CD14-positive monocyte (primary cell): ENCODE results near the gene KATNIP. TPM values are rescaled to one million over a fixed set of nuclear protein-coding genes. Genes with fewer than 3 reads are reported as not detected.

ENCODE experiments used
- DNase-seq, 3 donors: peaks; one replicate each; pipeline ENCODE4 v3.0.0-alpha.2; 2011 to 2022
- H2AFZ ChIP-seq: 2 replicates; pipeline ENCODE4 v1.6.0; 2012; ENCODE audit warnings: mild to moderate bottlenecking, low read depth, low read length, inconsistent platforms; ENCODE audit not compliant: insufficient read depth, poor library complexity, severe bottlenecking
- H3K27ac ChIP-seq, 2 donors: 1 replicate in 1 of 2; 2 replicates in 1 of 2; pipeline ENCODE4 v1.5.1; 2012 to 2013; ENCODE audit warnings: low read length in 2 of 2, control low read depth in 1 of 2, inconsistent platforms in 1 of 2, low read depth in 1 of 2, mild to moderate bottlenecking in 1 of 2
- H3K27me3 ChIP-seq, 2 donors: one replicate each; pipeline versions ENCODE4 v1.6.0 to v1.6.1; 2011 to 2013; ENCODE audit warnings: low read length in 2 of 2; ENCODE audit not compliant: control insufficient read depth in 2 of 2, insufficient read depth in 2 of 2
- H3K36me3 ChIP-seq, 2 donors: replicated peaks in 1 of 2; 1 replicate in 1 of 2; 2 replicates in 1 of 2; pipeline versions ENCODE4 v1.5.1 to v1.6.1; 2012 to 2013; ENCODE audit warnings: low read length in 2 of 2, control low read depth in 1 of 2, inconsistent platforms in 1 of 2, mild to moderate bottlenecking in 1 of 2; ENCODE audit not compliant: insufficient read depth in 2 of 2, control insufficient read depth in 1 of 2
- H3K4me1 ChIP-seq, 2 donors: 1 replicate in 1 of 2; 2 replicates in 1 of 2; pipeline versions ENCODE4 v1.5.1 to v1.6.1; 2012 to 2013; ENCODE audit warnings: low read length in 2 of 2, control low read depth in 1 of 2, inconsistent platforms in 1 of 2, mild to moderate bottlenecking in 1 of 2, moderate library complexity in 1 of 2; ENCODE audit not compliant: insufficient read depth in 2 of 2, control insufficient read depth in 1 of 2
- H3K4me2 ChIP-seq: replicated peaks from 2 replicates; pipeline ENCODE3; 2012; ENCODE audit warnings: low read length, moderate library complexity, mild to moderate bottlenecking; ENCODE audit not compliant: poor library complexity, severe bottlenecking; ENCODE audit errors: extremely low read depth
- H3K4me3 ChIP-seq, 3 experiments: fragments of 200-600 bp in 1 of 3; sonication (generic) in 1 of 3; replicated peaks in 1 of 3; 1 replicate in 2 of 3; 2 replicates in 1 of 3; pipeline ENCODE4 v1.5.1; 2011 to 2013; ENCODE audit warnings: low read length in 3 of 3, mild to moderate bottlenecking in 3 of 3, control low read depth in 2 of 3, low read depth in 2 of 3, inconsistent platforms in 1 of 3, moderate library complexity in 1 of 3
- H3K79me2 ChIP-seq: 2 replicates; pipeline ENCODE4 v1.6.0; 2012; ENCODE audit warnings: mild to moderate bottlenecking, control low read depth, inconsistent platforms, low read length, moderate library complexity; ENCODE audit not compliant: insufficient read depth
- H3K9ac ChIP-seq: 2 replicates; pipeline ENCODE4 v1.6.0; 2017; ENCODE audit warnings: low read length, mild to moderate bottlenecking; ENCODE audit not compliant: insufficient read depth, poor library complexity, severe bottlenecking
- H3K9me3 ChIP-seq, 2 donors: replicated peaks in 1 of 2; 1 replicate in 1 of 2; 2 replicates in 1 of 2; pipeline versions ENCODE4 v1.5.1 to v1.6.1; 2012 to 2013; ENCODE audit warnings: low read length in 2 of 2, control low read depth in 1 of 2; ENCODE audit not compliant: control insufficient read depth in 1 of 2, insufficient read depth in 1 of 2
- H4K20me1 ChIP-seq: 2 replicates; pipeline ENCODE4 v1.6.0; 2012; ENCODE audit warnings: mild to moderate bottlenecking, low read length, control low read depth, moderate library complexity; ENCODE audit not compliant: insufficient read depth
- H3K27ac Mint-ChIP-seq, 7 donors: one replicate each; pipeline ENCODE4 v1.8.0; 2020; ENCODE audit warnings: mild to moderate bottlenecking in 7 of 7, mixed read lengths in 7 of 7, moderate library complexity in 6 of 7, inconsistent platforms in 2 of 7
- H3K27me3 Mint-ChIP-seq, 3 donors: one replicate each; pipeline ENCODE4 v1.8.0; 2021 to 2022; ENCODE audit warnings: low read depth in 3 of 3, mild to moderate bottlenecking in 3 of 3, mixed read lengths in 3 of 3, moderate library complexity in 3 of 3, inconsistent platforms in 1 of 3
- H3K36me3 Mint-ChIP-seq, 2 donors: one replicate each; pipeline ENCODE4 v1.8.0; 2020; ENCODE audit warnings: mixed read lengths in 2 of 2, inconsistent platforms in 1 of 2, mild to moderate bottlenecking in 1 of 2
- H3K4me1 Mint-ChIP-seq: one replicate; pipeline ENCODE4 v1.8.0; 2020; ENCODE audit warnings: mild to moderate bottlenecking, mixed read lengths
- H3K4me3 Mint-ChIP-seq, 2 donors: one replicate each; pipeline ENCODE4 v1.8.0; 2020; ENCODE audit warnings: mild to moderate bottlenecking in 2 of 2, mixed read lengths in 2 of 2, moderate library complexity in 1 of 2
- H3K9me3 Mint-ChIP-seq, 7 donors: one replicate each; pipeline ENCODE4 v1.8.0; 2020 to 2022; ENCODE audit warnings: mixed read lengths in 7 of 7, mild to moderate bottlenecking in 6 of 7, moderate library complexity in 6 of 7, inconsistent platforms in 2 of 7
- CTCF ChIP-seq: fragments of 200-600 bp; IDR thresholded peaks from one replicate; pipeline ENCODE4 v1.8.0; 2022; ENCODE audit warnings: antibody characterized with exemption, mild to moderate bottlenecking
- WGBS: methylation state at CpG from one replicate; pipeline ENCODE4 v1.1.5; 2013; ENCODE audit warnings: missing lambda C conversion rate; ENCODE audit not compliant: insufficient coverage; 5-methylcytosine and 5-hydroxymethylcytosine counted together
- intact Hi-C, 2 donors: fragments of 100-400 bp; cut with micrococcal nuclease; formaldehyde crosslinking; loops; one replicate each; pipeline versions ENCODE4 v1.15.0 to v1.15.1; 2023
- polyA plus RNA-seq, 3 donors: library from polyadenylated mRNA; depleted of rRNA in 1 of 3; unstranded in 2 of 3; stranded (reverse) in 1 of 3; fragments of 300-500 nt in 2 of 3; fragments of >200 nt in 1 of 3; fragmentation: Illumina TruSeq in 2 of 3; gene quantifications; 1 replicate in 2 of 3; 2 replicates in 1 of 3; pipeline ENCODE4 v1.2.3, GENCODE V29; 2012 to 2021

The KATNIP gene
- polyA plus RNA-seq, 3 donors, result 2.4 to 28.0 (median 5.0) TPM

GRCh38 chr16:27529962-27530361 is 20.0 kb upstream of the KATNIP start:
- H3K79me2 ChIP-seq, result no peaks in the 10 kb centered on the region
- Mint-ChIP-seq H3K9me3 (peaks cover 0 to 2% (median 0%) of the 10 kb centered on the region in 7 donors), H3K4me3 (no peak overlapping the region), H3K27me3 (peaks cover 0 to 3% (median 0%) of the 10 kb centered on the region in 3 donors), H3K4me1 (peaks cover 15% of the 10 kb centered on the region), H3K36me3 (peaks cover 91 to 96% of the 10 kb centered on the region in 2 donors), H3K27ac (no peak overlapping the region)
- H3K4me3 ChIP-seq, result no peak overlapping the region
- no peak for DNase-seq
- H3K27ac ChIP-seq, result no peak overlapping the region
- no peak for TF ChIP-seq CTCF
- no peaks in the 10 kb centered on the region for H3K9me3 ChIP-seq
- H2AFZ ChIP-seq, result no peak overlapping the region
- no peak overlapping the region for H3K9ac ChIP-seq
- H3K4me2 ChIP-seq, result no peak overlapping the region
- peaks cover 92 to 99% of the 10 kb centered on the region in 2 donors for H3K36me3 ChIP-seq
- intact Hi-C loops, result no loop called here
- no peaks in the 10 kb centered on the region for H3K4me1 ChIP-seq
- 100% methylated on average over 2 of the region's 6 CpGs for WGBS
- H4K20me1 ChIP-seq, result peaks cover 4% of the 10 kb centered on the region
- H3K27me3 ChIP-seq, result no peaks in the 10 kb centered on the region

GRCh38 chr16:27531186-27531585 is 18.8 kb upstream of the KATNIP start:
- Histone ChIP-seq H3K9me3 (no peaks in the 10 kb centered on the region), H3K36me3 (peaks cover 89 to 99% of the 10 kb centered on the region in 2 donors), H3K9ac (no peak overlapping the region), H3K79me2 (no peaks in the 10 kb centered on the region), H3K4me3 (no peak overlapping the region), H3K27ac (no peak overlapping the region), H4K20me1 (peaks cover 4% of the 10 kb centered on the region), H3K27me3 (no peaks in the 10 kb centered on the region), H2AFZ (no peak overlapping the region), H3K4me2 (no peak overlapping the region), H3K4me1 (no peaks in the 10 kb centered on the region)
- 0% methylated on average over 1 of the region's 2 CpGs for WGBS
- intact Hi-C loops, result no loop called here
- H3K27ac Mint-ChIP-seq, result peak overlapping the region in 2 of 7 donors; percentile 5 to 12
- no peaks in the 10 kb centered on the region for H3K27me3 Mint-ChIP-seq
- no peak overlapping the region for H3K4me3 Mint-ChIP-seq
- H3K9me3 Mint-ChIP-seq, result peaks cover 0 to 2% (median 0%) of the 10 kb centered on the region in 7 donors
- TF ChIP-seq CTCF, result no peak
- H3K4me1 Mint-ChIP-seq, result peaks cover 15% of the 10 kb centered on the region
- DNase-seq, result peak in 1 of 3 donors; percentile 8
- peaks cover 88 to 95% of the 10 kb centered on the region in 2 donors for H3K36me3 Mint-ChIP-seq
